Suprapubic skin (tissue), 4 donors: ENCODE measurements around the gene FASN. TPM values are rescaled to one million over a fixed set of nuclear protein-coding genes. Genes with fewer than 3 reads are reported as not detected.

Experiments
- DNase-seq, 2 donors: peaks; one replicate each; pipeline ENCODE4 v3.0.0-alpha.2; 2019; ENCODE audit warnings: low spot score in 2 of 2
- H3K27ac ChIP-seq: fragments of 200-600 bp; sonication (generic); one replicate; pipeline ENCODE4 v1.5.1; 2019
- H3K27me3 ChIP-seq: fragments of 200-600 bp; sonication (generic); one replicate; pipeline ENCODE4 v1.5.1; 2019
- H3K36me3 ChIP-seq: fragments of 200-600 bp; sonication (generic); one replicate; pipeline ENCODE4 v1.5.1; 2019
- H3K4me1 ChIP-seq: fragments of 200-600 bp; sonication (generic); one replicate; pipeline ENCODE4 v1.5.1; 2019
- H3K4me3 ChIP-seq: fragments of 200-600 bp; sonication (generic); one replicate; pipeline ENCODE4 v1.5.1; 2019; ENCODE audit warnings: mild to moderate bottlenecking
- H3K9me3 ChIP-seq: fragments of 200-600 bp; sonication (generic); one replicate; pipeline ENCODE4 v1.5.1; 2019
- EP300 ChIP-seq: sonication (generic); formaldehyde crosslinking; IDR thresholded peaks from one replicate; pipeline ENCODE4 v1.6.1; 2017; ENCODE audit warnings: antibody characterized with exemption
- POLR2A ChIP-seq, 2 donors: fragments of 450-650 bp; IDR thresholded peaks; one replicate each; pipeline ENCODE4 v1.6.1; 2017; ENCODE audit warnings: antibody characterized with exemption in 2 of 2, mild to moderate bottlenecking in 2 of 2, moderate library complexity in 2 of 2
- POLR2AphosphoS5 ChIP-seq, 3 donors: sonication (generic); formaldehyde crosslinking; IDR thresholded peaks; one replicate each; pipeline ENCODE4 v1.6.1; 2017; ENCODE audit warnings: antibody characterized with exemption in 3 of 3
- WGBS: methylation state at CpG from one replicate; pipeline ENCODE4 v1.1.5; 2018; 5-methylcytosine and 5-hydroxymethylcytosine counted together
- total RNA-seq, 4 donors: library from RNA; depleted of rRNA; stranded (reverse); fragments of >200 nt; gene quantifications; one replicate each; pipeline ENCODE4 v1.1.0, GENCODE V29; 2016
- TF ChIP-seq, protein P1 (sequence below), 2 donors: fragments of 200-600 bp in 1 of 2; fragments of 450-650 bp in 1 of 2; sonication (generic) in 1 of 2; IDR thresholded peaks; one replicate each; pipeline ENCODE4 v1.5.1; 2016 to 2019; ENCODE audit warnings: antibody characterized with exemption in 2 of 2, mild to moderate bottlenecking in 1 of 2, moderate library complexity in 1 of 2

The FASN gene
- total RNA-seq, 4 donors from 2014 or later = 278 to 464 (median 359) TPM

DNA sequence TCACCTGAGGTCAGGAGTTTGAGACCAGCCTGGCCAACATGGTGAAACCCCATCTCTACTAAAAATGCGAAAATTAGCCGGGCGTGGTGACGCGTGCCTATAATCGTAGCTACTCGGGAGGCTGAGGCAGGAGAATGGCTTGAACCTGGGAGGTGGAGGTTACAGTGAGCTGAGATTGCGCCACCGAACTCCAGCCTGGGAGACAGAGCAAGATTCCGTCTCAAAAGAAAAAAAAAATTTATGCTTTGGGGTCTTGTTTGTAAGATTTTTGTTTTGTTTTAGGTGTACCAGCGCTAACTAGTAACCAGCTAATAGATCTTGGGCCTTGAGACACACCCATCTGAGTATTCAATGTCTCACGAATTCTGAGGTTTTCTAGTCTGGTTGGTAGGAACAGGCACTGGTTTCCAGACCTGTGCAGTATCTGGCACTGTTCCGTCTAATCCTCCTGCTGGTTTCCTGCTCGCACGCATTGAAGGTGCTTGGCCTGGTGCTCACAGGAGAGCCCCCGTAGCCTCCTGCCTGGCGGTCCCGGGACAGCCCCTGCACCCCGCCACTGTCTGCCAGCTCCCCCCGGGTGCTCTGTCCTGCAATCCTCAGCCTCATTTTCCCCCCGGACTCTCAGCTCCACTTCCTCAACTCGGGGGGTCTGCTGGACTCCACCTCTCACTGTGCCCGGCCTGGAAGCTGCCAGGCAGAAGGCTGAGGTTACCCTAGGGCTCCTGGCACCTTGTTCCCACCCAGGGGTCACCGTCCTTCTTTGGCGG, 21.8 kb downstream of the FASN start:
- Histone ChIP-seq H3K9me3 (no peaks in the 10 kb centered on the region), H3K36me3 (peaks cover 30% of the 10 kb centered on the region), H3K27me3 (no peaks in the 10 kb centered on the region), H3K4me1 (peaks cover 4% of the 10 kb centered on the region), H3K27ac (no peak overlapping the region), H3K4me3 (no peak overlapping the region)
- WGBS = 79% methylated on average over 18 of the region's 25 CpGs
- TF ChIP-seq EP300 (no peak), POLR2AphosphoS5 (IDR thresholded peaks at IDR 0.05) (no peak), POLR2A (IDR thresholded peaks at IDR 0.05) (no peak)
- TF ChIP-seq, protein P1, sequence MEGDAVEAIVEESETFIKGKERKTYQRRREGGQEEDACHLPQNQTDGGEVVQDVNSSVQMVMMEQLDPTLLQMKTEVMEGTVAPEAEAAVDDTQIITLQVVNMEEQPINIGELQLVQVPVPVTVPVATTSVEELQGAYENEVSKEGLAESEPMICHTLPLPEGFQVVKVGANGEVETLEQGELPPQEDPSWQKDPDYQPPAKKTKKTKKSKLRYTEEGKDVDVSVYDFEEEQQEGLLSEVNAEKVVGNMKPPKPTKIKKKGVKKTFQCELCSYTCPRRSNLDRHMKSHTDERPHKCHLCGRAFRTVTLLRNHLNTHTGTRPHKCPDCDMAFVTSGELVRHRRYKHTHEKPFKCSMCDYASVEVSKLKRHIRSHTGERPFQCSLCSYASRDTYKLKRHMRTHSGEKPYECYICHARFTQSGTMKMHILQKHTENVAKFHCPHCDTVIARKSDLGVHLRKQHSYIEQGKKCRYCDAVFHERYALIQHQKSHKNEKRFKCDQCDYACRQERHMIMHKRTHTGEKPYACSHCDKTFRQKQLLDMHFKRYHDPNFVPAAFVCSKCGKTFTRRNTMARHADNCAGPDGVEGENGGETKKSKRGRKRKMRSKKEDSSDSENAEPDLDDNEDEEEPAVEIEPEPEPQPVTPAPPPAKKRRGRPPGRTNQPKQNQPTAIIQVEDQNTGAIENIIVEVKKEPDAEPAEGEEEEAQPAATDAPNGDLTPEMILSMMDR (IDR thresholded peaks at IDR 0.05) = no peak
- no peak for DNase-seq

DNA sequence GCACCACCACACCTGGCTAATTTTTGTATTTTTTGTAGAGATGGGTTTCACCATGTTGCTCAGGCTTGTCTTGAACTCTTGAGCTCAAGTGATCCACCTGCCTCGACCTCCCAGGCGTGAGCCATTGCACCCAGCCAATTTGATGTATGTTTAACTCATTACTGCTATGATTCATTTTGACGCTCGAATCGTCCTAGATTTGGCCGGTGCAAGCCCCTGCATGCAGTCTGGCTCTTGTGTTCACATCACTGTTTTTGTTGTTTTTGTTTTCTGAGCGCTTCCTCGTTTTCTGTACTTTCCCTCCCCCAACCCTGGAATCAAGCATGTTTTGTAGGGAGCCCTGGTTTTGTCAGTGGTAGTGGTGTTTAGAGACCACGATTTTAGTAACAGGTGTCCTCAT, 24.6 kb downstream of the FASN start:
- TF ChIP-seq POLR2A (IDR thresholded peaks at IDR 0.05) (no peak), EP300 (no peak), POLR2AphosphoS5 (IDR thresholded peaks at IDR 0.05) (no peak)
- TF ChIP-seq, protein P1 (IDR thresholded peaks at IDR 0.05) = no peak
- H3K36me3 ChIP-seq = peaks cover 3% of the 10 kb centered on the region
- DNase-seq = no peak
- WGBS = 70% methylated on average over 9 of the region's 9 CpGs
- peaks cover 2% of the 10 kb centered on the region for H3K4me1 ChIP-seq
- no peaks in the 10 kb centered on the region for H3K27me3 ChIP-seq
- H3K27ac ChIP-seq = no peak overlapping the region
- no peaks in the 10 kb centered on the region for H3K9me3 ChIP-seq
- H3K4me3 ChIP-seq = no peak overlapping the region

DNA sequence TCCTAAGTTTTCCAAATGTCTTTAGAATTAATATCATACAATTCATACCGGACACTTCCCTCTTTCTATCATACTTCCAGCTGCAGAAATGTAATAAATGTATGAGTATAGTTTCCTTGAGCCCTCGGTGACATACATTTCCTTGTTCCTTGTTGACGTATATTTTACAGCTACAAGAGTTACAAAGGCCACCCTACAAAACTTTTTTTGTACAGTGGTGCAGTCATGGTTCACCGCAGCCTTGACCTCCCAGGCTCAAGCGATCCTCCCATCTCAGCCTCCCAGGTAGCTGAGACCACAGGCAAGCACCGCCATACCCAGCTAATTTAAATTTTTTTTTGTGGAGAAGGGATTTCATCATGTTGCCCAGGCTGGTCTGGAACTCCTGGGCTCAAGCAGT, 25.2 kb downstream of the FASN start:
- Histone ChIP-seq H3K36me3 (no peaks in the 10 kb centered on the region), H3K4me1 (no peaks in the 10 kb centered on the region), H3K4me3 (no peak overlapping the region), H3K9me3 (no peaks in the 10 kb centered on the region), H3K27ac (no peak overlapping the region), H3K27me3 (no peaks in the 10 kb centered on the region)
- 92% methylated on average over 5 of the region's 6 CpGs for WGBS
- TF ChIP-seq POLR2A (IDR thresholded peaks at IDR 0.05) = no peak
- TF ChIP-seq, protein P1 (IDR thresholded peaks at IDR 0.05) = no peak
- no peak for TF ChIP-seq EP300
- no peak for TF ChIP-seq POLR2AphosphoS5 (IDR thresholded peaks at IDR 0.05)
- DNase-seq = no peak

DNA sequence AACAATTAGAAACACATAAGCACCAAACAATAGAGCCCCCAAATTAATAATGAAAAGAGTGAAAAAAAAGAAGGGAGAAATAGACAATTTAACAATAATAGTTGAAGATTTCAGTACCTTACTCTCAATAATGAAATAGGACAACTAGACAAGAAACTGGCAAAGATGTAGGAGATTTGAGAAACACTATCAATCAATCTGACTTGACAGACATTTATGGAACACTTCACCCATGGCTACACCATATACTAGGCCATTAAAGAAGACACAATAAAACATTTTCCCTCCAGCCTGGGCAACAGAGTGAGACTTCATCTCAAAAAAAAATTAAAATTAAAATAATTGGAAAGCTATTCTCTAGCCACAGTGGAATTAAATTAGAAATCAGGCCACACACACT, 27.4 kb downstream of the FASN start:
- Histone ChIP-seq H3K27me3 (no peaks in the 10 kb centered on the region), H3K36me3 (no peaks in the 10 kb centered on the region), H3K4me3 (no peak overlapping the region), H3K4me1 (peaks cover 9% of the 10 kb centered on the region), H3K27ac (no peak overlapping the region), H3K9me3 (no peaks in the 10 kb centered on the region)
- TF ChIP-seq EP300 (no peak), POLR2A (IDR thresholded peaks at IDR 0.05) (no peak), POLR2AphosphoS5 (IDR thresholded peaks at IDR 0.05) (no peak)
- TF ChIP-seq, protein P1 (IDR thresholded peaks at IDR 0.05) = no peak
- DNase-seq = no peak

DNA sequence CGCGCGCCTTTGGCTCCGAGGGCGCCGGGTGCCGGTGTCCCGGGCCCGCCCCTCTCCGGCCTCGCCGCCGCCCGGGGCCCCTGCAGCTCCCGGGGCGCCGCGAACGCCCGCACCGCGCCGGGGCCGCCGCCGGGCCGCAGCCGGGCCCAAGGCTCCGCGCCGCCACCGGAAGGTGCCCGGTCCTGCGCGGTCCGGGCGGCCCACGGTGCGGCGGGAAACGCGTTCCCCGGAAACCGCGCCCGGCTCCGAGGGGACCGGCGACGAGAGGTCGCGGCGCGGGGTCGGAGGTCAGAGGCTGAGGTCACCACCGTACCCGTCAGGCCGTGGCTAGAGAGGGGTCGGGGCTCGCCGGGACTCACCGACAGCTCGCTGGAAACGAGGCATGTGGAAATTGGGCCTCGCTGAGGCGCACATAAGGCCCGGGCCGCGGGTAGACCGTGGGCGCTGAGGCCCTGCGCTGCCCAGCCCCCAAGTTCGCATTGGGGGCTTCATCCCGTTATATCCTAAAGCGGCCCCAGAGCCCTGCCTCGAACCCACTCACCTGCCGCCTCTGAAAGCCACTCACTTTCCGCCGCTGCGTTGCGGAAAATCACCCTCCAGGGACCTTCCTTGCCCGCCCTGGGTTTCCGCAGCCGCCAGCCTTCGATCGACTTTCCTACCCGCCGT, 32.3 kb downstream of the FASN start, which contains the start of gene DUS1L:
DUS1L (minus strand) TSS at position 167 of the 666 bp plus-strand sequence. CDS start 745 bp downstream, outside the sequence.
- H3K4me1 ChIP-seq = peaks cover 38% of the 10 kb centered on the region
- DNase-seq = no peak
- H3K27ac ChIP-seq = peak within 1 kb of the TSS; percentile 85

More for the DNA sequence above, 32.3 kb downstream of the FASN start, which contains the start of gene DUS1L:
- peak in 1 of 2 donors; percentile 50 for TF ChIP-seq POLR2A (IDR thresholded peaks at IDR 0.05)
- TF ChIP-seq, protein P1 (IDR thresholded peaks at IDR 0.05) = no peak
- TF ChIP-seq POLR2AphosphoS5 (IDR thresholded peaks at IDR 0.05) = peak in 2 of 3 donors; percentile 26 to 88
- peak within 1 kb of the TSS; percentile 96 for H3K4me3 ChIP-seq
- H3K9me3 ChIP-seq = no peaks in the 10 kb centered on the region
- no peaks in the 10 kb centered on the region for H3K27me3 ChIP-seq
- peaks cover 32% of the 10 kb centered on the region for H3K36me3 ChIP-seq
- 37% methylated on average over 15 of the region's 88 CpGs for WGBS
